ENCODE results near the gene KCNMA1.

The KCNMA1 gene

GRCh38 chr10:77226853-77227565 is 410.6 kb downstream of the KCNMA1 start:
- H3K27ac ChIP-seq = no peak overlapping the region
- no peak for TF ChIP-seq ZFX (IDR thresholded peaks at IDR 0.05; ENCODE audit: borderline replicate concordance)
- no peak for TF ChIP-seq CTCF (IDR thresholded peaks at IDR 0.05)

DNA sequence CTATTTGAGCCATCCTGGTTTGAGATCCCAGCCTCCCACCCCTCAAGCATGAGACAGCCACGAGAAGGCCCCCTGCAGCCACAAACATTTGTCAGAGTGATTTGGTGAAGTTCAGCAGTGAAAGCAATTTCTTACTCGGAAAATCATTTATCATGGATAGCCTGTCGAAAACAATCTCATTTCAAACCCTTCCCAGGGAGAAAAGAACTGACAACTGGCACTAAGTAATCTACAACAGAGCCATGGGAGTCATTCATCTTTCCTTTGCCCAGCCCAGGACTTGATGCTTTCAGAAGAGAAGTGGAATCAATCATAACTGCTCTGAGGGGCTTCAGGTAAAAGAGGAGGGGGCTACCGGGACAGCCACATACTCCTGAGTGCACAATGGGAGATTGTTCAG is 411.2 kb downstream of the KCNMA1 start:
- H3K27ac ChIP-seq = no peak overlapping the region
- no peak for TF ChIP-seq CTCF (IDR thresholded peaks at IDR 0.05)
- TF ChIP-seq ZFX (IDR thresholded peaks at IDR 0.05; ENCODE audit: borderline replicate concordance) = no peak

DNA sequence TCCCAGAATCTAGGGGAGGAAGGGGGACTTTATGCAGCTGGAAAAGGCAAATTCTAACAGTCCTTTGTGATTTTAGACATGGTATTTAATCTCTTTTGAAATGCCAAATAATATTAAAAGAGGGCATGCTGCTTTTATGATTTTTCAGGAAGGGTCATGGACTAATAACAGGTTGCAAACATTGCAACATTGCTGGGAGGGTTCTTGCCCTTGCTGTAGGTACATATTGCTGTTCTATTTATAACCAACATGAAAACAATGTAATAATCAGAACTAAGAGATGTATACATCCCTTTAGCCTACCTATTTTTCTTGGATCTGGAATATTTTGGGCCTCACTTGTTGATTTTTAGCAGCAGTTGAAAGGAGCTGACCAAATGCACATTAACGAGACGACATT is 411.6 kb downstream of the KCNMA1 start:
- no peak overlapping the region for H3K27ac ChIP-seq
- TF ChIP-seq CTCF (IDR thresholded peaks at IDR 0.05) (no peak), ZFX (IDR thresholded peaks at IDR 0.05; ENCODE audit: borderline replicate concordance) (no peak)

DNA sequence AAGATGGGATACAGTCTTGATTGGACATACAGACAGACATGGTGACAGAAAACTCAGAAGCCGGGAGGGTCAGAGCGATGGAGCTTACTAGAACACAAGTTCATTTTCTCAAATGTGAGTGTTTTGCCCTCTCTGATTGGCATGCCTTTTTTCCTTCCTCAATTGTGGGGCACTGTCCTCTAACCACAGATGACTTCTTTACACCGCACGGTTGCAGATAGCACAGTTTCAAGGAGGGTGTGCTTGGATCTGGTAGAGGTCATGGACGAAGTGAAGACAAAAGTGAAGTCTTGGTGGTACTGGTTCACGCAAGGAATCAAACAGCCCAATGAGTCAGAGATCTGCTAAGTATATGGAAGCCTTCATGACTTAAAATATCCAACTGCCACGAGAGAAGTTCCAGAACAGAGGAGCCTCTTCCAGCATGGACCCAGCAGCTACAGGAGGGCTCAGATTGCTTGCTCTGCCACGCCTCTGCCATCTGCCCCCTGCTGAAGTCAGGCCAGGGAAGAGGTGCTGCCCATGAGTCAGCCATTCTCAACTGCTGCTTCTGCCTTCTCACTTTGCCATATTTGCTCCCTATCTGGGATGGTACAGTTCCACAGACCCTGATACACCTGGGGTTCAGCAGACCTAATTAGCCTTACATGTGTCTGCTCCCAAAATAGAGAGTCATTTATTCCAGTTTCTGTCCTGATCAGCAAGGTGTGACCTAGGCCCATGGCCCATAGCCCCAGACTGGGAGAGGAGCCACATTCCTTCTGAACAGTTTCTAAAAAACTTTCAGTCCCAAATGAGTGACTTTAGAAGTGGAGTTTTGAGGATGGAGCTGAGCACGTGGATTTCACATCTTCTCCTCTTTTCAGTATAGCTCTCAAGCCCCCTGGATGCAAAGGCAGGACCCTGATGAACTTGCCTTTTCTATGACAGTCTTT is 413.8 kb downstream of the KCNMA1 start:
- H3K27ac ChIP-seq = no peak overlapping the region
- no peak for TF ChIP-seq CTCF (IDR thresholded peaks at IDR 0.05)
- TF ChIP-seq ZFX (IDR thresholded peaks at IDR 0.05; ENCODE audit: borderline replicate concordance) = no peak

- no peak for TF ChIP-seq ZFX (IDR thresholded peaks at IDR 0.05; ENCODE audit: borderline replicate concordance)
- no peak for TF ChIP-seq CTCF (IDR thresholded peaks at IDR 0.05)
Observed at GRCh38 chr10:77220150-77220549, 417.5 kb downstream of the KCNMA1 start.

DNA sequence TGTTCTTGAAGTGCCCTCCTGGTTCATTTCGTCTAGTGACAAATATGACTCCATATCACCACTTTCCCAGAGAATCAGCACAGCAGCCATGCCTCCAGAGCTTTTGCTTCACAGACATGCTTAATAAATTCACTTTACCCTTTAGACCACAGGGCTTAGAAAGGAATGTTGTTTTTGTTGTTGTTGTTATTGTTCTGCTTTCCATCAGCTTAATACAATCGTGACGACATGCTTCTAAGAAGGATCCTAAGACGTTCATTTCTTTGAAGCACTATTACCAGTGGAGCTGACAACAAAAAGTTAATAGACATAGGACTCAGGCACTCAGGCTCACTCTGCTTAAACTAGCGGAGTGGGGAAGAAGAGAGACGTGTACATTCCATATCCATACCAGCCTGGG is 418.6 kb downstream of the KCNMA1 start:
- TF ChIP-seq CTCF (IDR thresholded peaks at IDR 0.05) (no peak), ZFX (IDR thresholded peaks at IDR 0.05; ENCODE audit: borderline replicate concordance) (no peak)
- H3K27ac ChIP-seq = no peak overlapping the region

More at GRCh38 chr10:77220150-77220549, 417.5 kb downstream of the KCNMA1 start:
- H3K27ac ChIP-seq = no peak overlapping the region

DNA sequence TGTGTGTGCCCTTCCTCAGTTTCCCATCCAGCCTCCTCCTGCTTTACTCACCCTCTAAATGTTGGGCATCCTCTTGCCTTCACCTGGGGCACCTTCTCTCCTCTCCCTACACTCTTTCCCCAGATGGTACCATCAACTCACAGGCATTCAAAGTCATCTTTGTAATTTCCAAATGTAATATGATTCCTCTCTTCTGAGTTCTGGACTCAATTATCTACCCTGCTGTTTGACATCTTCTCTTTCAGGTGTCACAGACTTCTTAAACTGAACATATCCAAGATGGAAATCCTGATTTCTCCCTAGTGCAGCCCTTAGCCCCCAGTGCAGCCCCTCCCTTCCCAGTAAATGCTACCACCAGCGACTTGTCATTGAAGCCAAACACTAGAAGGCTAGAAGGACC is 422.8 kb downstream of the KCNMA1 start:
- no peak overlapping the region for H3K27ac ChIP-seq
- TF ChIP-seq ZFX (IDR thresholded peaks at IDR 0.05; ENCODE audit: borderline replicate concordance) (no peak), CTCF (IDR thresholded peaks at IDR 0.05) (no peak)

Data from 22Rv1 (cell line).